A673 (cell line): Measurements from ENCODE around the gene GAB4.

Experiments used
- CTCF ChIP-seq: fragments of 300-800, 200-600 bp; sonication (generic); conservative IDR thresholded peaks from 2 replicates; pipeline ENCODE4 v1.5.1; 2017; ENCODE audit warnings: low read depth, mild to moderate bottlenecking, antibody characterized with exemption, low read length, moderate library complexity, mixed read lengths
- EZH2 ChIP-seq: fragments of 200-600 bp; sonication (generic); IDR thresholded peaks from 2 replicates; pipeline ENCODE4 v1.6.1; 2017; ENCODE audit warnings: borderline replicate concordance, low read depth, mild to moderate bottlenecking, mixed read lengths, antibody characterized with exemption, low read length; ENCODE audit not compliant: poor library complexity, severe bottlenecking

DNA sequence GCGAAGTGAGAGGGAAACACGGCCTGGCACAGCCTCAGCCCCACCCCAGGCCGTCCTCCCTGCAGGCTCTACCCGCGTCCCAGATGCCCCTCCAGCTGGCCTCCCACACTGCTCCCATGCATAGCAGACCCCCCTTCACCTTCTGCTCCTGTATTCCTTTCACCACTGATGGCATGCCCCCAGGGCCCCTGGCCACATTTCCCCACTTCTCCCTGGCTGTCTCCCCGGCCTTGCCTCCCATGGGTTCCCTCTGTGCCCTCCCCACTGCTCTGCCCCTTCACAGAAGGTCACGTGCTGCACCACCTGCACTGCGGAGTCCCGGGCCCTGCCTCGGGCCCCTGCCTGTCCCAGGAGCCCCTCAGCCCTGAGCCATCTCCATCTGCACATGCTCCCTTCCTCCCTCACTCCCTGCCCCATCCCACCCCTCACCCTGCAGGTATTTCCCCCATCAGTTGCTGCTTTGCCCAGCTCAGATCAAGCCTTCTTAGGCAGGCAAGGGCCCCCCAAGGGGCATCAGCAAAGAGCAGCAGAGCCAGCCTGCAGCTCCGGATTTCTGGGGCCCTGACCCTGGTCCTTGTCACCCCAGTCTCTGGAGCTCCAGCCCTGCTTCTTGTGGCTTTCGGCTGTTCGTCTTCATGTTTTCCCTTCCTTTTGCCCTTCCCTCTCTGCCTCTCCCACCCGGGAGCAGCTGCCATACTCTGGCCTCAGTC is 46.4 kb downstream of the GAB4 start:
- no peak for TF ChIP-seq CTCF
- TF ChIP-seq EZH2 = no peak
